Right lobe of liver (tissue), 4 donors: ENCODE data around the gene TTLL5.

Source experiments
- CTCF ChIP-seq, 4 donors: fragments of 200-600 bp in 3 of 4; fragments of 450-650 bp in 1 of 4; IDR thresholded peaks; one replicate each; pipeline versions ENCODE4 v1.5.1 to v1.8.0; 2016 to 2022; ENCODE audit warnings: antibody characterized with exemption in 4 of 4, mild to moderate bottlenecking in 2 of 4
- POLR2A ChIP-seq: fragments of 450-650 bp; IDR thresholded peaks from one replicate; pipeline ENCODE4 v1.6.1; 2017; ENCODE audit warnings: antibody characterized with exemption, mild to moderate bottlenecking
- donor health status: DM: no; HTN: no; CAD: no.
- donor health status: DM: no; HTN: no; CAD: no.
- donor health status: DM: no; HTN: yes; CAD: no.

- no peak for TF ChIP-seq CTCF (IDR thresholded peaks at IDR 0.05)
- no peak for TF ChIP-seq POLR2A
Observed at GRCh38 chr14:75700295-75700694, 39.2 kb downstream of the TTLL5 start.
